HG03439 (cell line): ENCODE data around the gene PHF19.

Experiments used
- ATAC-seq: cut with Tn5 transposase; IDR thresholded peaks from one replicate; pipeline ENCODE4 v1.9.1; 2021; ENCODE audit warnings: mild to moderate bottlenecking, moderate library complexity; ENCODE audit not compliant: unreplicated experiment

Gene PHF19

GRCh38 chr9:120874226-120875194 lies 2.5 kb downstream of the PHF19 start:
- no peak for ATAC-seq

GRCh38 chr9:120873512-120873911 lies 3.5 kb downstream of the PHF19 start:
- ATAC-seq: no peak

GRCh38 chr9:120872791-120873502 lies 4.0 kb downstream of the PHF19 start:
- no peak for ATAC-seq

GRCh38 chr9:120870206-120870605 lies 6.8 kb downstream of the PHF19 start:
- ATAC-seq: no peak

GRCh38 chr9:120869726-120870125 lies 7.3 kb downstream of the PHF19 start:
- no peak for ATAC-seq

GRCh38 chr9:120869360-120869687 lies 7.7 kb downstream of the PHF19 start:
- ATAC-seq: no peak

- peak; percentile 80 for ATAC-seq
These were observed 8.2 kb downstream of the PHF19 start for GRCh38 chr9:120868676-120869359.

GRCh38 chr9:120868339-120868675 lies 8.7 kb downstream of the PHF19 start:
- no peak for ATAC-seq

GRCh38 chr9:120867676-120868338 lies 9.2 kb downstream of the PHF19 start:
- no peak for ATAC-seq

GRCh38 chr9:120866651-120867050 lies 10.3 kb downstream of the PHF19 start:
- ATAC-seq: no peak

GRCh38 chr9:120865809-120866208 lies 11.2 kb downstream of the PHF19 start:
- ATAC-seq: no peak

- no peak for ATAC-seq
These were observed 11.8 kb downstream of the PHF19 start for GRCh38 chr9:120865176-120865575.

GRCh38 chr9:120864719-120865118 lies 12.3 kb downstream of the PHF19 start:
- no peak for ATAC-seq

GRCh38 chr9:120863833-120864232 lies 13.2 kb downstream of the PHF19 start:
- ATAC-seq: no peak

- no peak for ATAC-seq
These were observed 14.5 kb downstream of the PHF19 start for GRCh38 chr9:120862452-120862851.

- ATAC-seq: no peak
These were observed 15.1 kb downstream of the PHF19 start for GRCh38 chr9:120861935-120862334.

GRCh38 chr9:120860083-120860482 lies 16.9 kb downstream of the PHF19 start:
- no peak for ATAC-seq

GRCh38 chr9:120859361-120859760 lies 17.6 kb downstream of the PHF19 start:
- no peak for ATAC-seq

GRCh38 chr9:120857902-120858301 lies 19.1 kb downstream of the PHF19 start:
- ATAC-seq: no peak

GRCh38 chr9:120857481-120857880 lies 19.5 kb downstream of the PHF19 start:
- ATAC-seq: no peak

- no peak for ATAC-seq
These were observed 20.3 kb downstream of the PHF19 start for GRCh38 chr9:120856700-120857099.
